Stimulated activated CD8-positive, alpha-beta memory T cell treated with anti-CD3 and anti-CD28 coated beads, Interleukin-12 subunit alpha, Interleukin-12 subunit beta, amount 100 ng/mL, for 24 hours (primary cell): ENCODE measurements around the gene VAV2.

Experiments used
- DNase-seq: peaks from one replicate; pipeline ENCODE4 v3.0.0-alpha.2; 2020; ENCODE audit errors: extremely low read depth

Gene VAV2

GRCh38 chr9:133728856-133729616 is 263.1 kb downstream of the VAV2 start:
- DNase-seq = no peak

GRCh38 chr9:133727876-133728441 is 264.2 kb downstream of the VAV2 start:
- no peak for DNase-seq

- DNase-seq = no peak
Observed at GRCh38 chr9:133727277-133727875, 264.7 kb downstream of the VAV2 start.

DNA sequence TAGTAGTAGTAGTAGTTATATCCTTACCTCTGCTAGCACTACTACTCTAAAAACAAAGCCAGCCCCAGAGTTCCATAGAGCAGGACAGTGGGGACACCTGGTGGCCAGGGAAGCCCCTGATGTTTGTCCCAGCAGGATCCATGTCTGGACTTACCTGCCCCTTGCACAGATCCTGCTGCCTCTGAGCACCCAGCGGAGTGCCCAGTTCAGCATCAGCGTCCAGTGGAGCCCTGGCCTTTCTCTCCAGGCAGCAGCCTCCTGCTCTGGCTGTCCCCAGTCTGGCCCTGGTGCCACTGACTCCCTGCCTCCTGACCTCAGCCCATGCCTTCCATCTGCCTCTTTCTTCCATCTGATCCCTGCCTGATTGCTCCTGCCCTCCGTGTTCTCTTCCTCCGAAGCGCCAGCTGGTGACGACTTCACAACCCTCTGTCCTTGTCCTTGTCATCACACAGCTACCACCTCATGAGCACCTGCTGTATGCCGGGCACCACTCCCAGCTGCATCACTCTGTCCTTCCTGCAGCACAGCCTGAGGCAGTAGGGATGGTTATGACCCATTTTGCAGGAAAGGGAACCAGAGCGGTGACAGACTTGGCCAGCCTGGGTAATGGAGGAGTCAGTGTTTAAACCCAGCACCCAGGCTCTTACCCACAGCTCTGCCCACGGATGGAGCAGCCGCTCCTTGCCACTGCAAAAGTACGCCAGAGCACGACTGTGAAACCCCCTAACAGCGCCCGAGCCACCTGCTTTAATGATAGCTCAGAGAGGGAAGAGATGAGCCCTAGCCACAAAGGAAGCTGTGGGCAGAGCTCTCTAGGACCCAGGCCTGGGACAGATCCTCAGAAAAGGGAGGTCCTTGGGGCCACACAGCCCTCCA is 265.5 kb downstream of the VAV2 start:
- no peak for DNase-seq

GRCh38 chr9:133725886-133726285 is 266.2 kb downstream of the VAV2 start:
- no peak for DNase-seq

DNA sequence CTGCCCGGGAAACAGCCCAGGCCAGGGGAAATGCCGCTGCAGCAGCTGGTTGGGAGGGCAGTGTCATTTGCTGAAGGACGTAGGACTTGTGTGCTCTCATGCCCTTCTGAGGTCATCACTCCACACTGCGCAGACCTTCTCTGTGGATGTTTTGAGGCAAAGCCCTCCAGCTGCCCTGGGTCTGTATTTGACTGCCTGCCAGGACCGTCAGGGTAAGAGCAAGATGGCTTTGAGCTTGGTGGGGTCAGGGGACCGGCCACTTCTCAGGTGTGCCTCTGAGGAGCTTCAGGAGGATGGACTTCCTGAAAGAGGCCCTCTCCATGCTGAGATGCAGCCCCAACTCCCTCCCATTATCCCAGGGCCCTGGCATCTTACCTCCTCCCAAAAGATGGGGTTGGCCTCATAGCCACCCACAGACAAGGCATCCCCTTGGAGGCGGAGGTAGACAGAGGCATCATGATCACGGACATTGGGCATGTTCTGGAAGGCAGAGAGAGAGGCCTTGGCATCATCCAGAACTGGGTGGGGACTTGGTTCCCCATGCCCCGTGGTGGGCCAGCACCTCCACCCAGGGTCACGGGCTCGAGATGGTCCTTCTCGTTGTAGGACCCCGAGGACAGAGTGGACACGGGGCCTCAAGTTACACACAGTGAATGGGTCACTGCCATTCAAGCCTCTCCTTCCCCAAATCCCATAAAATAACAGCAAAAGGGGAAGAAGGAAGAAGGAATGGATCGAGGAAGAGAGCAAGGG is 273.4 kb downstream of the VAV2 start:
- no peak for DNase-seq

- no peak for DNase-seq
Observed at GRCh38 chr9:133717113-133718031, 274.8 kb downstream of the VAV2 start.

- DNase-seq = no peak
Observed at GRCh38 chr9:133716564-133717112, 275.5 kb downstream of the VAV2 start.

DNA sequence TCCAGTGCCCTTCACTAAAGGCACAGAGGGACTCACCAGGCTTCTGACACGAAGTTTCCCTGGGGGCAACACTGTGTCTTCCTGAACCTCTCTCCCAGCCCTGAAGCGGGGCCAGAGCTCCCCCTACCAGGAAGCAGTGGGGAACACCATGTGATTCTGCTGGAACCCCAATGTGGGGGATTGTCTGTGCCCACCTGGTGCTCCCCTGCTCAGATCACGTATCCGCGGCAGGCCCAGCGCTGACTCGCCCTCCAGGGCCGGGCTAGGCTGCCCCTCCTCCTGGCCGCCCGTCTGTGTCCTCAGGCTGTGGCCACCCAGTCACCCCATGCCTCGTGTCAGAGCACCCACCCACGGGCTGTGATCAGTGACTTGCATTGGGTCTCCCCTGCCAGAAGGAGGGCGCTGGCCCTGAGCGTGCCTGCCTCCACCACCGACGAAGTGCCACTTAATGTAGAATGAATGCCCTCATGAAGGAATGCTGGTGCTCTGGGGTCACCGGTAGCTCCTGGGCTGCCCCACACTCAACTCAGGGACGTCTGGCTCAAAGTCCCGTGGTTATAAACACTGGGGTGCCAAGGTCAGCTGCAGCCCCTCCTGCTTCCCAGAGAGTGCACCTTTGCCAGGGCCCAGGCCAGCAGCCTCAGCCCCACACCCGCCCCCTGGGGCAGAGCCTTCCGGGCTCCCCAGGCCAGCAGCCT is 276.1 kb downstream of the VAV2 start:
- DNase-seq = no peak

DNA sequence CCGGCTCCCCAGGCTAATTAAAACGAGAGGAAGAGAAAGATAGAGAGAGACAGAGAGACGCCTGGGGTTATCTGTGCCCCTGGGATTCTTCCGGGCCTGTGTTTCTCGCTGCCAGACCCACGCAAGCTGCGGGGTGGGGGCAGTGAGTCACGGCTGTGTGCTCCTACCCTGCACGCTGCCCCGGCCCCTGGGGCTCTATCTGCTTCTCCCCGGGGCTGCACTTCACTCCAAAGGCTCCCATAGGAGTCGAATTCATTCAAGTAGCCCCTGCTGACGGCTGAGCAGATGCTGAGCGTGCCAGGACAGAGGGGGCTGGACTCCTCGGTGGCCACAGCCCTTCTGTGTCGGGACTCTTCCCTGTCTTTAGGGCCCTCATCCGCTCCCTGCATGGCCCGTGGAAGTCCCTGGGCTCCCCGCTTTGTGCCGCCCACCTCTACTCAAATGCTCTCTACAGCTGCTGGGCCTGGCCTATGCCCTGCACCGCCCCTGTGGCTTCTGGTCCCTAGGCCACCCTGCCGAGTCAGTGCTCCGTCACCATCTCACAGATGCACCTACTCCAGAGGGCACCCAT is 276.7 kb downstream of the VAV2 start:
- DNase-seq = no peak

DNA sequence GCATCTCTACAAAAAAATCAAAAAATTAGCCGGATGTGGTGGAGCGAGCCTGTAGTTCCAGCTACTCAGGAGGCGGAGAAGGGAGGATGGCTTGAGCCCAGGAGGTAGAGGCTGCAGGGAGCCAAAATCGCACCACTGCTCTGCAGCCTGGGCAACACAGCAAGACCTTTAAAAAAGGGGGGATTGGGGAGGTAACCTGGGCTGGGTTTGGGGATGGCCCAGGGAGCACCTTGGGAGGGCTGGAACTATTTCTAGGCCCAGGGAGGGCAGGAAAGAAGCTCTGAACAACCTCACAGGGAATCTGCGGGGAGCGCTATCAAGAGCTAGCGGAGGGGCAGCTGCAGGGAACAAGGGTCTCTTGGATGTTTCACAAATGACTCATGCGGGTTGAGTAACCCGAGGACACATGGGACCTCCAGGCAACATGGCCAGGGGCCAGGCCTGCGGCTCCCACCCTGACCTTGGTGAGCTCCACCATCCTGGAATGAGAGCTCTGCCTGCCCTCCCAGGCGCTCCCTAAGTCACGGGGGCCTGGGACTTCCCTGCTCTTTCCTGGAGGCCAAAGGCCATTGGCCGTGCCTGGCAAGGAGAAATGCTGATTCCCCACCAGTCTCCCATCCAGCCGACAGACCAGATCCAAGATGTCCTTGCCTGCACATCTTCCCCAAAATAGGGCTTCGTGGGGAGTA is 277.4 kb downstream of the VAV2 start:
- no peak for DNase-seq

DNA sequence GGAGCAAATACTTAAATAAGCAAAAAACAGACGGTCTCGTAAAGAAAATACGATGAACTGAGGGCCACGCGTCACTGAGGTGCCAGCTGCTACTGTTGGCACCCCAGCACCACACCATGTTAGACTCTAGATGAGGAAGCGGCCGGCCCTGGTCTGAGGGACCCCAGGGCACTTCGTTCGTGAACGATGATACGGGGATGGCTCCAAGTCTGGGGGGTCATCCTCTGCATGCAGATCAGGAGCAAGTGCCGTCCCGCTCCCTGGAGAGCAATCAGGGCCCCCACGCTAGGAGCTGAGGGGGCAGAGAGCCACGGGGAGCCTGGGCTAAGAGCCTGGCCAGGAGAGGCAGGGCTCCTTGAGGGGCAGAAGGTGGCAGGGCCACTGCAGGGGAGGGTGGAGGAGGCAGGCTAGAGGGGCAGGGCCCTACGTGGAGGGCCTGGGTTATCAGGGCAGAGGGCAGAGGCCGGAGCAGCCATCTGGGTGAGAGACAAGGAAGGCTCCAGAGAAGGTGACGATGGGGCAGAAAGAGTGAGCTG is 278.1 kb downstream of the VAV2 start:
- no peak for DNase-seq

DNA sequence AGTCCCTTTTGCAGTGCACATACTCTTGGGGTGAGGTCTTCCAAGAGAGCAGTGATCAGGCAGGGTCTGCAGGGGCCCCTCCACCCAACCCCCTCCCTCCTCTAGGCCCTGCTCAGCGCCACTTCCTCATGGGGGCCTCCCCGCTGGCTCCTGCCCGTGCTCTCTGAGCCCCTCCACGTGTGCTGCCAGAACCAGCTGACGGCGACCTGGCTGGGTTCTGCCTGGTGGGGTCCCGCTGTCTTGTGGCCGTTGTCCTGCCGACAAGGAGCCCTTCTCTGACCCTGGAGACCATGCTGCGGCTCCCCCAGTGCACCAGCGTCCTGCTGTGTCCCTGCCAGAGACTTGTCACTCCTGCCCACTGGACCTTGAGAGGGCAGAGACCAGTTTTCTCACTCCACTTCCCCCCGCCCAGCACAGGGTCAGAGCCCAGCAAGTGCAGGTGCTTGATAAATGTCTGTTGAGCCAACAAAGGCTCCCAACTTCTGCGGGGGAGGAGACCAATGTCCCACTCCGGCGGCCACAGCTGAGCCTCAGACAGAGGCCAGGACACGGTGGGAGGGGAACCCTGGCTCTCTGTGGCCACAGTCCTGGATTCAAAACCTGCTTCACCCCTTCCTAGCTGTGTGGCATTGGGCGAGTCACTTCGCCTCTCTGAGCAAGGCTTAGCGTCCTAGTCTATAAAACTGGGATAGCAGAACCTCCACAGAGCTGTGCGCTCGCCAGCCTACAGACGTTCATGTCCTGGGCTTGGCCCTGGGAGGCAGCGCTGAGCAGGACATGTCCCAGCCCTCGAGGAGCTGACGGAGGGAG is 278.8 kb downstream of the VAV2 start:
- DNase-seq = no peak

GRCh38 chr9:133712221-133713100 is 279.7 kb downstream of the VAV2 start:
- no peak for DNase-seq
